HG02938 (cell line): ENCODE measurements around the gene PRDM9.
"Not testable (repeated sequence)": the region's sequence is repeated elsewhere in the genome, so short reads cannot be mapped to it uniquely, and the experiment has no call there.

Source experiments
- ATAC-seq: cut with Tn5 transposase; IDR thresholded peaks from one replicate; pipeline ENCODE4 v1.9.1; 2021; ENCODE audit warnings: mild to moderate bottlenecking, moderate library complexity; ENCODE audit not compliant: unreplicated experiment

Gene PRDM9

GRCh38 chr5:23526616-23527015 lies 19.2 kb downstream of the PRDM9 start:
- not testable (repeated sequence) for ATAC-seq

- not testable (repeated sequence) for ATAC-seq
Measured at GRCh38 chr5:23527216-23527920, 20.0 kb downstream of the PRDM9 start.

DNA sequence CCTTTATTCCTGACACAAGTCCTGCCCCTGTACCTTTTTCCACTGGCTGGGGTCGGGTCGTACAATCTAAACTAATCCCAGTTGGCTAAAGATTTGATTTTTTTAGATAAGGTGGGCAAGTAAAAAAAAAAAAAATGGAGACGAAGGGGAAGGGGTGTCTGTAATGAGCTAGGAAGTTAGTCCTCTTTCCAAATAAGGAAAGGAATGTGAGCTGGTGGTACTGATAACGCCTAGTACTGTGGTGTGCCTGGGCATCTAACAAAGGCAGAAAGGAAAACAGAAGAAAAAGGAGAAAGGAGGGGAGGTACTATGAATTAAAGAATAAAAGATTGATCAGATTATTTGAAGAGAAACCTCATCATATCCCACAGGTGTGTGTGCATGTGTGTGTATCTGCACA lies 21.3 kb downstream of the PRDM9 start:
- ATAC-seq = no peak

GRCh38 chr5:23530571-23530970 lies 23.2 kb downstream of the PRDM9 start:
- no peak for ATAC-seq

GRCh38 chr5:23571059-23571458 lies 63.6 kb downstream of the PRDM9 start:
- ATAC-seq = no peak
